Activated CD4-positive, alpha-beta T cell treated with anti-CD3 and anti-CD28 coated beads, Interleukin-2, amount 10 ng/mL, durations not matched to agents 7 days and 5 days (primary cell): ENCODE measurements around the gene PRXL2B. TPM values are rescaled to one million over a fixed set of nuclear protein-coding genes. Genes with fewer than 3 reads are reported as not detected.

Experiments used
- CTCF ChIA-PET: fragments of 350-600 bp; sonication (Branson Sonifier 250); formaldehyde crosslinking; loops from one replicate; lab custom pipeline; 2021; ENCODE audit warnings: antibody characterized with exemption; lab: Charles Lee
- POLR2A ChIA-PET: fragments of 350-600 bp; sonication (Branson Sonifier 250); formaldehyde crosslinking; loops from one replicate; lab custom pipeline; 2021; ENCODE audit warnings: antibody characterized with exemption; lab: Charles Lee
- DNase-seq: peaks from one replicate; pipeline ENCODE4 v3.0.0-alpha.2; 2020
- H3K27ac Mint-ChIP-seq: one replicate; pipeline ENCODE4 v1.8.0; 2021; ENCODE audit warnings: mild to moderate bottlenecking, moderate library complexity, mixed read lengths
- H3K27me3 Mint-ChIP-seq: one replicate; pipeline ENCODE4 v1.8.0; 2021; ENCODE audit warnings: mixed read lengths
- H3K36me3 Mint-ChIP-seq: one replicate; pipeline ENCODE4 v1.8.0; 2021; ENCODE audit warnings: low read depth, mixed read lengths
- H3K4me1 Mint-ChIP-seq: one replicate; pipeline ENCODE4 v1.8.0; 2021; ENCODE audit warnings: mixed read lengths
- H3K4me3 Mint-ChIP-seq: one replicate; pipeline ENCODE4 v1.8.0; 2021; ENCODE audit warnings: mild to moderate bottlenecking, moderate library complexity, mixed read lengths
- H3K9me3 Mint-ChIP-seq: one replicate; pipeline ENCODE4 v1.8.0; 2021; ENCODE audit warnings: mixed read lengths
- total RNA-seq, 2 experiments: library from RNA; stranded (reverse); gene quantifications; one replicate each; pipeline ENCODE4 v1.2.3, GENCODE V29; 2021

The PRXL2B gene, protein sequence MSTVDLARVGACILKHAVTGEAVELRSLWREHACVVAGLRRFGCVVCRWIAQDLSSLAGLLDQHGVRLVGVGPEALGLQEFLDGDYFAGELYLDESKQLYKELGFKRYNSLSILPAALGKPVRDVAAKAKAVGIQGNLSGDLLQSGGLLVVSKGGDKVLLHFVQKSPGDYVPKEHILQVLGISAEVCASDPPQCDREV
- 10 to 100 TPM; 25.2 to 33.3 TPM for total RNA-seq

DNA sequence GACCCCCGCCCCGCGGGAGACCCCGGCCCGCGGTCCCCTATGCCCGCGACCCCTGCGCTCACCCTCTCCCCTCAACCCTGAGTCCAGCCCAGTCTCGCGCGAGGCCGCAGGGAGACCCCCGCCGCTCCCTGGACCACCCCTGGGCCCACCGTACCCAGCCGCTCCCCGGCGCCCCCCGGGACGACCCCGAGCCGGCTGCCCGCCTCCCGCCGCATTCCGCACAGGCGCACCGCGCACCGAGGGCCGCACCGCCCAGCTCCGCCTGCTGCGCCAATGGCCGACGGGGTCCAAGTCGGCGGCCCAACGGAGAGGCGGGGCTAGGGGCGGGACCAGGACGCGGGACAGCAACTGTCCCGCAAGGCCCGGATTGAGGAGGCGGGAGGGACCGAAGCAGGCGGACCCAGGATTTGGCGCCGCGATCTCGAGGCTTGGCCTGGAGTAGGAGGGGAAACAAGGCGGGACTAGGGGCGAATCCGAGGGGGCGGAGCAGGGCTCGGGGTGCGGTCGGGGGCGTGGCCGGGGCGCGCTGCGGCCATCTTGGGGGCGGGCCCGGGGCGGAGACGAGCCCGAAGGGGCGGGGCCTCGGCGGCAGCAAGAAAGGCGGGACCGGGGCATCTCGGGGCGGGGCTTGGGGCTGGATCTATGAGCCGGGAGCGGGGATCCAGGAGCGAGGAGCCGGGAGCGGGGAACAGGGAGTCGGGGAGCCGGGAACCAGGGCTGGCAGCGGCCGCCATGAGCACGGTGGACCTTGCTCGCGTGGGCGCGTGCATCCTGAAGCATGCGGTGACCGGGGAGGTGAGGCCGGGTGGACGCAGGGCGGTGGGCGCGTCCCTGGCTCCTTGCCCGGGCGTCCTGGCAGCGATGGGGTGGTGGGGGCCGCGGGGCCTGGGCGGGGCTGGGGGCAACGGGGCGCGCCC, at the start of gene PRXL2B:
TSS of gene PRXL2B (plus strand) at position 624 of the 917 bp plus-strand sequence. CDS start at position 733, 109 bp downstream.
- peak; percentile 98 for DNase-seq
- CTCF ChIA-PET: interaction anchor here (0.6 to 5.3 kb wide), 11 partner anchors 8 to 383 kb away, joined by 3 to 36 read pairs (median 4); partner anchors contain the start of genes PANK4 and TNFRSF14
- Mint-ChIP-seq H3K4me1 (peaks cover 28% of the 10 kb centered on the region), H3K27ac (peak within 1 kb of the TSS; percentile 97), H3K4me3 (peak within 1 kb of the TSS; percentile 91), H3K36me3 (peaks cover 3% of the 10 kb centered on the region), H3K9me3 (no peaks in the 10 kb centered on the region), H3K27me3 (no peaks in the 10 kb centered on the region)
- POLR2A ChIA-PET: interaction anchor here (0.6 to 2.3 kb wide), 4 partner anchors 30 to 170 kb away, joined by 3 to 8 read pairs (median 4); partner anchors contain the start of gene TNFRSF14

DNA sequence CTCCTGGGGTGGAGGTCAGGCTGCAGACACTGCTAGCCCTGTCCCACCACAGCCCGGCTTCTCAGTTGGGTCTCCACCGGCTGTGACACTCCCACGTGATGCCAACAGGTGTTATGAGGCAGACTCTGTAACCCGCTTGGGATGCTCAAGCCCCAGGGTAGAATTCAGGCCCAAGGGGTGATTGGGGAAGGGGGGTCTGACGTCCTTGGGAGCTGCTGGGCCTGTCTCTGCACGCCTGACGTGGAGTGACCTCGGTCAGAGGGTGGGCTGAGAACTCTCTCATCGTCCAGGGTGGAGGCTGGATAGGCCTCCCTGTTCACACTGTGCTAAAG, 48.8 kb upstream of the PRXL2B start:
- H3K4me1 Mint-ChIP-seq: peaks cover 2% of the 10 kb centered on the region
- POLR2A ChIA-PET: no interaction called here
- no peaks in the 10 kb centered on the region for H3K36me3 Mint-ChIP-seq
- CTCF ChIA-PET: no interaction called here
- H3K4me3 Mint-ChIP-seq: no peak overlapping the region
- peaks cover 18% of the 10 kb centered on the region for H3K27me3 Mint-ChIP-seq
- no peak overlapping the region for H3K27ac Mint-ChIP-seq
- no peak for DNase-seq
- H3K9me3 Mint-ChIP-seq: no peaks in the 10 kb centered on the region

DNA sequence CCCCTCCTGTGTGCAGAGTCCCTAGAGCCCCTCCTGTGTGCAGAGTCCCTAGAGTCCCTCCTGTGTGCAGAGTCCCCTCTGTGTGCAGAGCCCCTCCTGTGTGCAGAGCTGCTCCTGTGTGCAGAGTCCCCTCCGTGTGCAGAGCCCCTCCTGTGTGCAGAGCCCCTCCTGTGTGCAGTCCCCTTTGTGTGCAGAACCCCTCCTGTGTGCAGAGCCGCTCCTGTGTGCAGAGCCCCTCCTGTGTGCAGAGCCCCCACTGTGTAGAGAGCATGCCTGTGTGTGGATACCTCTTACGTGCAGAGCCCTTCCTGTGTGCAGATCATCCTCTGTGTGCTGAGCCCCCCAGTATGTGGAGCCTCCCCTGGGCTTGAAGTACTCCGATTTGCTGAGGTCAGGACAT, 48.2 kb upstream of the PRXL2B start:
- DNase-seq: no peak
- POLR2A ChIA-PET: no interaction called here
- Mint-ChIP-seq H3K27me3 (peaks cover 14% of the 10 kb centered on the region), H3K4me1 (peaks cover 2% of the 10 kb centered on the region), H3K4me3 (no peak overlapping the region), H3K9me3 (no peaks in the 10 kb centered on the region), H3K36me3 (no peaks in the 10 kb centered on the region), H3K27ac (no peak overlapping the region)
- CTCF ChIA-PET: interaction anchor here (2.2 kb wide), 1 partner anchor 12 kb away, joined by 9 read pairs; the partner anchor contains the start of gene PANK4

DNA sequence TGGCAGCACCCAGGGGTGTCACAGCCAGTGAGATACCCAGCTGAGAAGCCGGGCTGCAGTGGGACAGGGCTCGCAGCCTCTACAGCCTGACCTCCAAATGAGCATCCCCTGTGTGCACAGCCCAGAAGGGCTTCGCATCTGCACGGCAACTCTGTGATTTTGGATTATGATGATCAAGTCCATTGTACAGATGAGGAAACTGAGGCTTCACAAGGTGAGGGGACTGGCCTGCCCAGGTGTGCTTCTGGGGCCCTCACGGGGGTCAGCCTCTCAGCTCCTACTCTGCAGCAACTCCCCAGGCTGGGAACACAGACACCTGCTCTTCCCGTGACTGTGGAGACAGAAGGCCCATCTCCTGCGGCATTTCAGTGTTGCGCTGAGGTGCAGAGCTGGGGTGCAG, 47.7 kb upstream of the PRXL2B start:
- no peaks in the 10 kb centered on the region for H3K36me3 Mint-ChIP-seq
- ChIA-PET POLR2A (no interaction called here), CTCF (interaction anchor here (1.0 to 2.2 kb wide), 3 partner anchors 8 to 14 kb away, joined by 4 to 9 read pairs (median 8); partner anchors contain the start of genes HES5 and PANK4)
- H3K27me3 Mint-ChIP-seq: peaks cover 12% of the 10 kb centered on the region
- H3K4me1 Mint-ChIP-seq: peaks cover 2% of the 10 kb centered on the region
- H3K27ac Mint-ChIP-seq: no peak overlapping the region
- no peaks in the 10 kb centered on the region for H3K9me3 Mint-ChIP-seq
- H3K4me3 Mint-ChIP-seq: no peak overlapping the region
- no peak for DNase-seq

DNA sequence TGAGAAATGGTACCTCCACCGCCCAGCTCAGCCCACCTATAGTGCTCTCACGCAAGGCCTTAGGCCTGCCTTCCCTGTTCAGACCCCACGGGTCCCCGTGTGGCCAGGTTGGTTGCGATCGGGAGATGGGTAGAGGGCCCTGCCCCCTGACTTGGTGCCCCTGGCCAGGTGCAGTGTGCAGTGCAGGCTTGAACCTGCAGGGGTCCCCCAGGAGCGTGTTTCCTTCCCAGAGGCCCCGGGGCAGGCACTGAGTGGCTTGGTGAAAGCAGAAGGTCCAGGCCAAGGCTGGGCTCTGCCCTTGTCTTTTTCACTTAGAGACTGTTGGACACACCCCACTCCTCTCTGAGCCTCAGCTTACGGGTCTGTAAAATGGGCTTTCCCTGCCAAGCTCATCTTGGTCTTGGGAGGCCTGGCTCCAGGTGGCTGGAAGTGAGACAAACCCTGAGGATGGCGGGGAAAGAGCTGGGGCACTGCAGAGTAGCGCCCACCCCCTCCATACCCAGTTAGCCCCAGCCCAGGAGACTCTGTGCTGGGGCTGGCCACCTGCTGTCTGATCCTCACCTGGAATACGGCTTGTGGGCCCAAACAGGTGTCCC, 47.2 kb upstream of the PRXL2B start:
- no peak overlapping the region for H3K4me3 Mint-ChIP-seq
- H3K9me3 Mint-ChIP-seq: no peaks in the 10 kb centered on the region
- peaks cover 7% of the 10 kb centered on the region for H3K4me1 Mint-ChIP-seq
- POLR2A ChIA-PET: no interaction called here
- H3K36me3 Mint-ChIP-seq: no peaks in the 10 kb centered on the region
- peak; percentile 32 for DNase-seq
- no peak overlapping the region for H3K27ac Mint-ChIP-seq
- peaks cover 10% of the 10 kb centered on the region for H3K27me3 Mint-ChIP-seq
- CTCF ChIA-PET: interaction anchor here (0.6 to 2.2 kb wide), 4 partner anchors 8 to 15 kb away, joined by 3 to 9 read pairs (median 6); partner anchors contain the start of genes HES5 and PANK4

DNA sequence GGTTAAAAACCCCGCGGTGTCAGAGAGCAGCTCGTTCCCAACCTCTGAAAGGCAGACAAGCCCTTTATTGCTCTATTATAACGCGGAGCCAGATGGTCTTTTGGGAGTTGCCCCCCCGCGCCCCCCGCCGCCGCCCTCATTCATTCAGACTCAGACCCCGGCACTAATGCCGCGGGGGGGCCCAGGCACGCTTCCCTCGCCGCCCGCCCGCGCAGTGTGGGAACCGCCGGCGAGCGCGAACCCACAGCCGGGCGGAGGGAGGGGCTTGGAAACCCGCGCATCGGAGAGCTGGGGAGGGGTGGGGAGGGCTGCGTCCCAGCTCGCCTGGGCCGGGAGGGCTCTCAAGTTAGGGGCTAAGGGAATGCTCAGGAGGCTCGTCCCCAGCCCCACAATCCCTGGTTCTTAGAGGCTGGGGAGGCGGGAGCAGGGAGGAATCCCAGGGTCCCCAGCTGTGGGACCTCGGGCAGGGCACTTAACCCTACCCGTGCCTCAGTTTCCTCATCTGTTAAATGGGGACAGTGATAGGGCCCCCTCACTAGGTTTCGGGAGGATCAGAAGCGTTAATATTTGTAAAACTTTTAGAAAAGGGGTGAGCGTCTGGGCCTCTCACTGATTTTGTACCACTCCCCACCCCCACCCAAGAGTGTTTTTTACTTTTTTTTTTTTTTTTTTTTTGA, 45.6 kb upstream of the PRXL2B start:
- CTCF ChIA-PET: interaction anchor here (0.7 to 2.2 kb wide), 3 partner anchors 10 to 14 kb away, joined by 3 to 9 read pairs (median 8); partner anchors contain the start of genes HES5 and PANK4
- no peak overlapping the region for H3K4me3 Mint-ChIP-seq
- H3K27ac Mint-ChIP-seq: no peak overlapping the region
- H3K9me3 Mint-ChIP-seq: no peaks in the 10 kb centered on the region
- peaks cover 10% of the 10 kb centered on the region for H3K4me1 Mint-ChIP-seq
- no peaks in the 10 kb centered on the region for H3K36me3 Mint-ChIP-seq
- POLR2A ChIA-PET: no interaction called here
- peaks cover 7% of the 10 kb centered on the region for H3K27me3 Mint-ChIP-seq
- DNase-seq: no peak

DNA sequence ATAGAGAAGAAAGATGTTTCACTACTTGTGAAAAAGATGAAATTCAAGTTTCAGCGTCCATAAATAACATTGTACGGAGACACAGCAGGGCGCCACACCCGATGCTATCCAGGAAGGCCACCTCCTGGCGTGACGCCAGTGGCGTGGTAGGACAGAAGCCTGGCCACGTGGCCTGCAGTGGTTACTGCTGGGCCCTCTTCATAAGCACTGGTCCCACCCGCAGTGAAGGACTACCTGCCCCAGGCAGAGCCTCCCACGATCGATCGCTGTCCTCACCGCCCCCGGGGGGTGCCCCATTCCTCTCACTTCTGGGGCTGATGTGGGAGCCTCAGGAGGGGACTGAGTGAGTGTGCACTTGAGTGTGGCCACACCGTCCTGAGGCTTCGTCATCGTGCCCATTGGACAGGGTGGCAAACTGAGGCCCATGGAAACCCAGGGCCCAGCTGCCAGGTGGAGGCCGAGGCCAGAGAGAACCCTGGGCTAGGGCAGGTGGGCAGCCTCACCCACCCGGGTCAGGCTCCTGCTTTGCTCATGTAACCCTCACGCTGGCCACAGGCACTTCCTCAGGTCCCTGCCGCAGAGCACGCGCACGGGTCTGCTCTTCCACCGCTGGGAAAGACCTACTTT, 44.8 kb upstream of the PRXL2B start:
- ChIA-PET POLR2A (no interaction called here), CTCF (interaction anchor here (0.7 kb wide), 1 partner anchor 15 kb away, joined by 3 read pairs; no protein-coding TSS in a partner anchor)
- DNase-seq: no peak
- no peak overlapping the region for H3K27ac Mint-ChIP-seq
- H3K27me3 Mint-ChIP-seq: peaks cover 3% of the 10 kb centered on the region
- no peaks in the 10 kb centered on the region for H3K9me3 Mint-ChIP-seq
- H3K4me3 Mint-ChIP-seq: no peak overlapping the region
- H3K36me3 Mint-ChIP-seq: no peaks in the 10 kb centered on the region
- H3K4me1 Mint-ChIP-seq: peaks cover 10% of the 10 kb centered on the region

DNA sequence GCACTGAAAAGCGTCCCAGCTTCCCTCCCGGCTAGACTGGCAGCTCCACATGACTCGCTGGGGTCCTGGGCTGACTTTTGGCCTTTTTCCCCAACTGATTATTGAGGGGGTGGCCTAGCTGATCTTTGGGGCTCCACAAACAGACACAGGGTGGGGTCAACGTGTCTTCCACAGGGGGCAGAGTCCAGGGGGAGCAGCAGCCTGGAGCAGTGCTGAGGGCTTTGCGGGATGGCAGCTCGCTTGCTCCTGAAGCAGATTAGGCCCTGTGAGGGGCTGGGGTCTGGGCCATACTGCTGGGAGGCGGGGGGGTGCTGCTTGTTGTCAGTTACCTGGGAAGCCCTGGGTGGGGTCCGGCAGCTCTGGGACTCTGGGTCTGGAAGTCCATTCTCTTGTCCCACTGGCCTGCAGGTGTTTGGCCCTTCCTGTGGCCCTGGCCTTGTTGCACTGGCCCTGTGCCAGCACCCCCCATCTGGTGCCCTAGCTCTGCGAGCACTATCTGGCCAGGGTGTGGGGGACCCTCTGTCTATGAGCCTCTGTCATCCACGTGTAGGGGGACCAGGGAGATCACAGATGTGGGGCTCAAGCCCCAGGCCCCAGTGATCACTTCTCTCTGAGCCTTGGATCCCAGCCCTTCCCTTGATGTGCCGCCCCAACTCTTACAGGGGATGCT, 44.2 kb upstream of the PRXL2B start:
- Mint-ChIP-seq H3K4me3 (no peak overlapping the region), H3K4me1 (peaks cover 12% of the 10 kb centered on the region), H3K9me3 (no peaks in the 10 kb centered on the region), H3K36me3 (no peaks in the 10 kb centered on the region), H3K27me3 (peaks cover 3% of the 10 kb centered on the region), H3K27ac (no peak overlapping the region)
- POLR2A ChIA-PET: no interaction called here
- CTCF ChIA-PET: no interaction called here
- DNase-seq: no peak

DNA sequence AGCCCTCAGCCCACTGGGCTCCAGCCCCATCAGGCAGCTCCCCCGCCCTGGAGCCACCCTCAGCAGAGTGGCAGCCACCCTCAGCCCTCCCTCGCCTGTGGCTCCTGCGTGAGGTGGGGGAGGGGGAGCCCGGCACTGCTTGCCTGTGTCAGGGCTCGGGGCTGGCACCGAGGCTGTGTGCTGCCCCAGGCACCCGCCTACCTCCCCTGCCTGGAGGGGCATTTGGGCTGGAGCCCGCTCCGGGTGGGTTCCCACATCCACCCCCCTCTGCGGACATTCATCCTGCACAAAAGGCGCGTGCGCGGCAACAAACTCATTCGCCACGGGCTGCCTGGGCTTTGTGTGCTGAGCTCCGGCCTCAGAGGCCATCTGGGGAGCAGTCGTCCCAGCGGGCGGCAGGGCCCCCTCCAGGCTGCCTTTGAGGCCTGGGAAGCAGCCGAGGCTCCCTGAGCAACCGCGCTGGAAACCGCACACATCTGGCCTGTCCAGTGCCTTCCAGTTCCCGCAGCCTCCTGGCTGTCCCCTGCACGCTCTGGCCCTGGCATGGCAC, 43.0 kb upstream of the PRXL2B start:
- Mint-ChIP-seq H3K4me3 (no peak overlapping the region), H3K27ac (no peak overlapping the region), H3K27me3 (peaks cover 3% of the 10 kb centered on the region), H3K9me3 (no peaks in the 10 kb centered on the region), H3K4me1 (peaks cover 20% of the 10 kb centered on the region), H3K36me3 (no peaks in the 10 kb centered on the region)
- peak; percentile 44 for DNase-seq
- POLR2A ChIA-PET: no interaction called here
- CTCF ChIA-PET: interaction anchor here (1.1 kb wide), 1 partner anchor 9 kb away, joined by 5 read pairs; no protein-coding TSS in a partner anchor

DNA sequence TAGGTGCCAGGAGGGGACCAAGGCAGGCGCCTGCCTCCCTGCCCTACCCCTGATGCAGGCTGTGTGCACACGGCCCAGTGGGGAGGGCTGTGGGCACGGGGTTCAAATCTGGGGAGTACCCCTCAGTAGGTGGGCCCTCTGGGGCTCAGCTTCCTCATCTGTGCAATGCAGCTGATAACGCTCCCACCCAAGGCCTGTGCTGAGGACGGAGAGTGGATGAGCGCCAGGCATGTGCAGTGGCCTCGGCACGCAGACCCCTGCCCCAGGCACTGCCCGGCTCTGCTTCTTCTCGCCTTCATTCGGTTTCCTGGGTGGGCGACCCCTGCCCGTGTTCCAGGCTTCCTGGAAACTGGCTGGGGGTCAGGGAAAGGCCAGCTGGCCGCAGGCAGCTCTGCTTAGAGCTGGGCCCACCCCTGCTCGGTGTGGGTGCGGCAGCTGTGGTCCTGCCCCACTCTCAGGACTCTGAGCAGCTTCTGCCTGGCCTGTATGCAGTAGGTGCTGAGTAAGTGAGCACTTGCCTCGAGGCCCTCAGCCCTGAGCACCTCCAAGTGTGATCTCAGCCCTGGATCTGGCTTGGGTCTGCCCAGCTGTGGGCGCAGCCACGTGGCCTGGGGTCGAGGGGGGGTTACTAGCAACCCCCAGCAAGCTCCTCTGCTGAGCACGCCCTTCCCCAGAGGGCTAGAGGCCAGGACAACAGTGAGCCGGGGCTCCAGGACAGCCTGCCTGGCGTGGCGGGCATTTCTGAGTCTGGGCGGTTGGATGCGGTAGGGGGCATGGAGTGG, 42.3 kb upstream of the PRXL2B start:
- no peak for DNase-seq
- H3K27me3 Mint-ChIP-seq: peaks cover 3% of the 10 kb centered on the region
- no peaks in the 10 kb centered on the region for H3K36me3 Mint-ChIP-seq
- no peaks in the 10 kb centered on the region for H3K9me3 Mint-ChIP-seq
- peaks cover 27% of the 10 kb centered on the region for H3K4me1 Mint-ChIP-seq
- peak overlapping the region; percentile 9 for H3K27ac Mint-ChIP-seq
- no peak overlapping the region for H3K4me3 Mint-ChIP-seq
- POLR2A ChIA-PET: no interaction called here
- CTCF ChIA-PET: interaction anchor here (1.0 to 4.5 kb wide), 5 partner anchors 10 to 41 kb away, joined by 3 to 36 read pairs (median 5); partner anchors contain the start of gene PRXL2B
